H1 (cell line): ENCODE data around the gene NAALADL1. TPM values are rescaled to one million over a fixed set of nuclear protein-coding genes. Genes with fewer than 3 reads are reported as not detected.

Experiments
- CTCF ChIA-PET: fragments of 300-600 bp; sonication (Branson Sonifier 250); formaldehyde crosslinking; loops from one replicate; lab custom pipeline; 2021; ENCODE audit not compliant: partially characterized antibody; lab: Charles Lee
- POLR2A ChIA-PET: fragments of 300-600 bp; sonication (Branson Sonifier 250); formaldehyde crosslinking; loops from one replicate; lab custom pipeline; 2021; ENCODE audit warnings: inconsistent platforms; ENCODE audit not compliant: partially characterized antibody; lab: Charles Lee
- DNase-seq, 2 experiments: peaks; one replicate each; pipeline versions ENCODE4 v3.0.0 to v3.0.0-alpha.2; 2010 to 2022; ENCODE audit warnings: low spot score in 2 of 2, low read depth in 1 of 2, mixed read lengths in 1 of 2
- FAIRE-seq: peaks from 2 replicates; lab custom pipeline; 2011; peaks lifted over from hg19 to GRCh38; lab: Jason Lieb, UNC
- H2AFZ ChIP-seq: 2 replicates; pipeline ENCODE4 v1.8.1; 2012; ENCODE audit warnings: low read length, inconsistent platforms
- H2AK5ac ChIP-seq: 2 replicates; pipeline ENCODE4 v1.6.1; 2013; ENCODE audit warnings: low read depth, low read length
- H2BK120ac ChIP-seq: replicated peaks from 2 replicates; pipeline ENCODE3; 2013; ENCODE audit warnings: low read depth, low read length, inconsistent platforms
- H2BK12ac ChIP-seq: 2 replicates; pipeline ENCODE4 v1.6.1; 2013; ENCODE audit warnings: low read depth, low read length
- H2BK15ac ChIP-seq: 2 replicates; pipeline ENCODE4 v1.6.1; 2013; ENCODE audit warnings: low read length
- H2BK20ac ChIP-seq: 2 replicates; pipeline ENCODE4 v1.6.1; 2013; ENCODE audit warnings: low read length
- H2BK5ac ChIP-seq: 2 replicates; pipeline ENCODE4 v1.6.1; 2013; ENCODE audit warnings: low read depth, low read length
- H3K14ac ChIP-seq: 2 replicates; pipeline ENCODE4 v1.6.1; 2013; ENCODE audit warnings: inconsistent platforms; ENCODE audit not compliant: insufficient read length
- H3K18ac ChIP-seq: 2 replicates; pipeline ENCODE4 v1.6.1; 2013; ENCODE audit warnings: low read length; ENCODE audit errors: extremely low read depth
- H3K23ac ChIP-seq: 2 replicates; pipeline ENCODE4 v1.6.1; 2013; ENCODE audit warnings: inconsistent platforms; ENCODE audit not compliant: insufficient read length
- H3K23me2 ChIP-seq: 2 replicates; pipeline ENCODE4 v1.6.1; 2013; ENCODE audit warnings: low read depth, low read length
- H3K27ac ChIP-seq: 2 replicates; pipeline ENCODE4 v1.6.1; 2011; ENCODE audit warnings: low read depth, low read length, inconsistent platforms
- H3K27me3 ChIP-seq, 4 experiments: replicated peaks in 1 of 4; 1 replicate in 1 of 4; 2 replicates in 3 of 4; pipeline versions ENCODE4 v1.6.1 to v1.8.1; 2011 to 2013; ENCODE audit warnings: low read length in 3 of 4, mild to moderate bottlenecking in 3 of 4, inconsistent platforms in 2 of 4, mixed read lengths in 2 of 4, moderate library complexity in 1 of 4; ENCODE audit not compliant: control insufficient read depth in 3 of 4, insufficient read depth in 3 of 4; ENCODE audit errors: extremely low read depth in 1 of 4
- H3K36me3 ChIP-seq, 4 experiments: 2 replicates each; pipeline versions ENCODE4 v1.6.1 to v1.8.1; 2011 to 2013; ENCODE audit warnings: mild to moderate bottlenecking in 4 of 4, low read length in 3 of 4, moderate library complexity in 2 of 4, control low read depth in 1 of 4, inconsistent platforms in 1 of 4; ENCODE audit not compliant: insufficient read depth in 4 of 4, control insufficient read depth in 2 of 4
- H3K4ac ChIP-seq: replicated peaks from 2 replicates; pipeline ENCODE3; 2013; ENCODE audit warnings: low read length, low read depth, mixed read lengths, inconsistent platforms; ENCODE audit not compliant: insufficient read length
- H3K4me1 ChIP-seq, 4 experiments: replicated peaks in 1 of 4; 1 replicate in 1 of 4; 2 replicates in 3 of 4; pipeline versions ENCODE4 v1.6.1 to v1.8.1; 2011 to 2013; ENCODE audit warnings: low read length in 3 of 4, inconsistent platforms in 2 of 4, mixed read lengths in 1 of 4; ENCODE audit not compliant: insufficient read depth in 4 of 4, control insufficient read depth in 3 of 4
- H3K4me2 ChIP-seq, 2 experiments: 2 replicates each; pipeline versions ENCODE4 v1.6.1 to v1.8.1; 2011 to 2013; ENCODE audit warnings: low read depth in 2 of 2, low read length in 2 of 2, control low read depth in 1 of 2, inconsistent platforms in 1 of 2, mild to moderate bottlenecking in 1 of 2; ENCODE audit not compliant: insufficient read depth in 1 of 2
- H3K4me3 ChIP-seq, 4 experiments: fragments of 200-600, 300-600 bp in 1 of 4; sonication (generic), shearing (Covaris generic), sonication (Bioruptor Twin) in 1 of 4; 2 replicates each; pipeline versions ENCODE4 v1.5.1 to v1.8.1; 2011 to 2016; ENCODE audit warnings: low read length in 4 of 4, low read depth in 3 of 4, control low read depth in 2 of 4, inconsistent platforms in 2 of 4, mild to moderate bottlenecking in 2 of 4, mixed read lengths in 1 of 4, moderate library complexity in 1 of 4; ENCODE audit not compliant: insufficient read depth in 2 of 4; ENCODE audit errors: extremely low read depth in 1 of 4
- H3K56ac ChIP-seq: replicated peaks from 2 replicates; pipeline ENCODE3; 2013; ENCODE audit warnings: low read depth, mild to moderate bottlenecking, mixed read lengths, low read length, inconsistent platforms; ENCODE audit not compliant: insufficient read length
- H3K79me1 ChIP-seq: 2 replicates; pipeline ENCODE4 v1.6.1; 2013; ENCODE audit warnings: low read depth, low read length, control low read depth
- H3K79me2 ChIP-seq, 2 experiments: 2 replicates each; pipeline versions ENCODE4 v1.6.1 to v1.8.1; 2012 to 2013; ENCODE audit warnings: low read length in 2 of 2, mild to moderate bottlenecking in 2 of 2, inconsistent platforms in 1 of 2; ENCODE audit not compliant: insufficient read depth in 2 of 2, control insufficient read depth in 1 of 2
- H3K9ac ChIP-seq, 4 experiments: replicated peaks in 1 of 4; 1 replicate in 1 of 4; 2 replicates in 3 of 4; pipeline versions ENCODE4 v1.6.1 to v1.8.1; 2011 to 2013; ENCODE audit warnings: low read depth in 3 of 4, low read length in 3 of 4, control low read depth in 2 of 4, mild to moderate bottlenecking in 2 of 4, moderate library complexity in 2 of 4, inconsistent platforms in 1 of 4; ENCODE audit errors: extremely low read depth in 1 of 4
- H3K9me3 ChIP-seq, 2 experiments: 2 replicates each; pipeline versions ENCODE4 v1.6.1 to v1.8.1; 2012 to 2013; ENCODE audit warnings: mild to moderate bottlenecking in 2 of 2, moderate library complexity in 2 of 2, control low read depth in 1 of 2, inconsistent platforms in 1 of 2, low read depth in 1 of 2, low read length in 1 of 2, mixed read lengths in 1 of 2; ENCODE audit not compliant: insufficient read depth in 2 of 2
- H4K20me1 ChIP-seq, 2 experiments: replicated peaks in 1 of 2; 2 replicates each; pipeline versions ENCODE3 to v1.8.1; 2011 to 2013; ENCODE audit warnings: inconsistent platforms in 2 of 2, low read length in 2 of 2, mild to moderate bottlenecking in 1 of 2; ENCODE audit not compliant: insufficient read depth in 2 of 2, control insufficient read depth in 1 of 2
- H4K5ac ChIP-seq: 2 replicates; pipeline ENCODE4 v1.6.1; 2013; ENCODE audit warnings: low read length, low read depth, mixed read lengths, inconsistent platforms; ENCODE audit not compliant: insufficient read length
- H4K8ac ChIP-seq: 2 replicates; pipeline ENCODE4 v1.8.0; 2013; ENCODE audit warnings: mild to moderate bottlenecking, moderate library complexity, low read length, inconsistent platforms; ENCODE audit not compliant: insufficient read depth; ENCODE audit errors: extremely low read depth
- H4K91ac ChIP-seq: replicated peaks from 2 replicates; pipeline ENCODE3; 2013; ENCODE audit warnings: low read length, mixed read lengths, inconsistent platforms; ENCODE audit not compliant: insufficient read length
- ASH2L ChIP-seq: fragments of 200-600, 300-600 bp; sonication (generic); IDR thresholded peaks from one replicate; pipeline ENCODE4 v1.7.1; 2017; ENCODE audit warnings: low read length
- ATF2 ChIP-seq: IDR thresholded peaks from 2 replicates; pipeline ENCODE4 v1.6.1; 2012; ENCODE audit warnings: low read length, inconsistent platforms
- CHD2 ChIP-seq: IDR thresholded peaks from 2 replicates; pipeline ENCODE4 v1.6.1; 2012; ENCODE audit warnings: low read length, improper control_type of control experiment
- E2F6 ChIP-seq: IDR thresholded peaks from 2 replicates; pipeline ENCODE4 v1.6.1; 2012; ENCODE audit warnings: inconsistent platforms
- EGR1 ChIP-seq: IDR thresholded peaks from 2 replicates; pipeline ENCODE4 v1.6.1; 2011; ENCODE audit warnings: low read depth, low read length, borderline replicate concordance
- HDAC6 ChIP-seq: IDR thresholded peaks from one replicate; pipeline ENCODE4 v1.7.1; 2012; ENCODE audit warnings: low read depth, mild to moderate bottlenecking, inconsistent platforms, low read length, moderate library complexity
- KDM4A ChIP-seq: IDR thresholded peaks from one replicate; pipeline ENCODE4 v1.7.1; 2012; ENCODE audit warnings: low read depth, mild to moderate bottlenecking, moderate library complexity, low read length, inconsistent platforms; ENCODE audit not compliant: severe bottlenecking
- NRF1 ChIP-seq: IDR thresholded peaks from 2 replicates; pipeline ENCODE4 v1.6.1; 2011; ENCODE audit warnings: mild to moderate bottlenecking, low read depth, low read length, improper control_type of control experiment
- SIX5 ChIP-seq: IDR thresholded peaks from 2 replicates; pipeline ENCODE4 v1.6.1; 2011; ENCODE audit warnings: mild to moderate bottlenecking, low read depth, low read length
- SRF ChIP-seq: IDR thresholded peaks from 2 replicates; pipeline ENCODE4 v1.6.1; 2011; ENCODE audit warnings: mild to moderate bottlenecking, low read depth, low read length, moderate library complexity
- TAF7 ChIP-seq: optimal IDR thresholded peaks from 2 replicates; pipeline ENCODE3; 2011; ENCODE audit warnings: low read depth, mild to moderate bottlenecking, inconsistent platforms, low read length, moderate library complexity, borderline replicate concordance
- TBP ChIP-seq: IDR thresholded peaks from 2 replicates; pipeline ENCODE4 v1.6.1; 2011; ENCODE audit warnings: low read depth, low read length, improper control_type of control experiment
- ZNF274 ChIP-seq: IDR thresholded peaks from 2 replicates; pipeline ENCODE4 v1.7.0; 2012; ENCODE audit warnings: low read length, borderline replicate concordance; ENCODE audit errors: extremely low read depth
- WGBS, 2 experiments: shearing (Covaris generic) in 1 of 2; methylation state at CpG; one replicate each; pipeline versions ENCODE4 v1.1.6 to v1.1.7; 2013 to 2015; ENCODE audit warnings: low lambda C conversion rate in 2 of 2, mixed read lengths in 2 of 2, inconsistent platforms in 1 of 2, low coverage in 1 of 2, missing lambda C conversion rate in 1 of 2; ENCODE audit not compliant: insufficient replicate concordance in 2 of 2, insufficient coverage in 1 of 2, insufficient read length in 1 of 2; ENCODE audit errors: extremely low coverage in 1 of 2, missing lambda C conversion rate in 1 of 2; 5-methylcytosine and 5-hydroxymethylcytosine counted together
- polyA plus RNA-seq, 7 experiments: library from polyadenylated mRNA; depleted of rRNA in 3 of 7; stranded (reverse) in 5 of 7; unstranded in 2 of 7; fragments of >200 nt in 5 of 7; fragments of 200-250 nt in 2 of 7; gene quantifications; 1 replicate in 5 of 7; 2 replicates in 1 of 7; 4 replicates in 1 of 7; pipeline versions ENCODE4 v1.2.1 to v1.2.3, GENCODE V29; 2011 to 2013; ENCODE audit warnings: missing spikeins in 2 of 7, mixed read lengths in 2 of 7
- total RNA-seq: library from RNA; stranded (reverse); fragmentation: NEBNext Ultra II Directional; extraction: Animal tissue kit (Norgen Biotek cat#: 25700); gene quantifications from 2 replicates; pipeline ENCODE4 v1.2.1, GENCODE V29; 2021

The NAALADL1 gene
- total and polyA plus RNA-seq, 2 of the 8 experiments (the other 6 are each of a cell fraction or from before 2014, with no cell fraction given) = 7.5 to 9.9 TPM

- no peak overlapping the region for H3K27ac ChIP-seq
- H3K4me1 ChIP-seq = peaks cover 0 to 9% (median 1%) of the 10 kb centered on the region in 4 experiments; a peak in 2 of 7 replicates
- no peaks in the 10 kb centered on the region for H3K23me2 ChIP-seq
- H2BK15ac ChIP-seq = no peak overlapping the region
- no peaks in the 10 kb centered on the region for H4K20me1 ChIP-seq
- WGBS, 2 experiments = 67% methylated on average over 1 of the region's 1 CpG; no CpG with 5 or more reads in 1 of the 2 experiments
- H2BK12ac ChIP-seq = no peak overlapping the region
- H2AK5ac ChIP-seq = no peak overlapping the region
- H3K4ac ChIP-seq = peak overlapping the region; percentile 21
- no peaks in the 10 kb centered on the region for H3K36me3 ChIP-seq
- DNase-seq (no peak), FAIRE-seq (no peak)
- H3K23ac ChIP-seq = no peak overlapping the region
- H2AFZ ChIP-seq = no peak overlapping the region
- ChIA-PET CTCF (interaction anchor here (1.4 kb wide), 1 partner anchor 104 kb away, joined by 5 read pairs; no protein-coding TSS in a partner anchor), POLR2A (interaction anchor here (1.3 kb wide), 1 partner anchor 221 kb away, joined by 5 read pairs; the partner anchor contains the start of gene SF1)
- no peak overlapping the region for H4K8ac ChIP-seq
- no peaks in the 10 kb centered on the region for H3K9me3 ChIP-seq
- no peak overlapping the region for H3K18ac ChIP-seq
- H3K27me3 ChIP-seq = no peaks in the 10 kb centered on the region
- H3K14ac ChIP-seq = no peak overlapping the region
- H2BK5ac ChIP-seq = no peak overlapping the region
- H3K4me3 ChIP-seq = no peak overlapping the region
- H3K4me2 ChIP-seq = no peak overlapping the region
- H2BK120ac ChIP-seq = no peak overlapping the region
- H2BK20ac ChIP-seq = no peak overlapping the region
- H3K79me2 ChIP-seq = no peaks in the 10 kb centered on the region
- H3K9ac ChIP-seq = no peak overlapping the region
- H3K56ac ChIP-seq = no peak overlapping the region
- no peaks in the 10 kb centered on the region for H3K79me1 ChIP-seq
- H4K91ac ChIP-seq = no peak overlapping the region
- no peak overlapping the region for H4K5ac ChIP-seq
- TF ChIP-seq SRF = no peak
- TF ChIP-seq ASH2L = no peak
- TF ChIP-seq TBP = no peak
- TF ChIP-seq HDAC6 = no peak
- TF ChIP-seq TAF7 = no peak
- TF ChIP-seq ATF2 = no peak
- TF ChIP-seq EGR1 = no peak
- no peak for TF ChIP-seq CHD2
- TF ChIP-seq KDM4A = no peak
- no peak for TF ChIP-seq NRF1
- no peak for TF ChIP-seq SIX5
- no peak for TF ChIP-seq ZNF274
- TF ChIP-seq E2F6 = no peak
Measured at GRCh38 chr11:64999478-64999877, 58.9 kb downstream of the NAALADL1 start.
